Nephron progenitor cell (in vitro differentiated cells): ENCODE measurements around the gene BMP2K.
A peak's percentile ranks its signal among the peaks of the same experiment; 100 is the strongest.

Experiments used
- DNase-seq: peaks from one replicate; pipeline ENCODE4 v3.0.0; 2021
- H3K27ac Mint-ChIP-seq: 2 replicates; pipeline ENCODE4 v1.8.0; 2021; ENCODE audit warnings: mild to moderate bottlenecking, moderate library complexity, mixed read lengths
- H3K27me3 Mint-ChIP-seq: 2 replicates; pipeline ENCODE4 v1.8.0; 2021; ENCODE audit warnings: mild to moderate bottlenecking, low read depth, mixed read lengths; ENCODE audit not compliant: poor library complexity
- H3K36me3 Mint-ChIP-seq: 2 replicates; pipeline ENCODE4 v1.8.0; 2021; ENCODE audit warnings: low read depth, mixed read lengths
- H3K4me1 Mint-ChIP-seq: 2 replicates; pipeline ENCODE4 v1.8.0; 2021; ENCODE audit warnings: mixed read lengths
- H3K4me3 Mint-ChIP-seq: 2 replicates; pipeline ENCODE4 v1.8.0; 2021; ENCODE audit warnings: mild to moderate bottlenecking, moderate library complexity, mixed read lengths
- H3K9me3 Mint-ChIP-seq: 2 replicates; pipeline ENCODE4 v1.8.0; 2021; ENCODE audit warnings: mild to moderate bottlenecking, moderate library complexity, mixed read lengths
- CTCF ChIP-seq: fragments of 200-600 bp; sonication (generic); IDR thresholded peaks from 2 replicates; pipeline ENCODE4 v1.5.0; 2021; ENCODE audit warnings: antibody characterized with exemption

BMP2K gene

GRCh38 chr4:78953231-78953630 lies 177.1 kb downstream of the BMP2K start:
- DNase-seq: no peak
- no peak for TF ChIP-seq CTCF
- H3K27ac Mint-ChIP-seq: no peak overlapping the region
- peaks cover 8% of the 10 kb centered on the region for H3K27me3 Mint-ChIP-seq
- peaks cover under 1% of the 10 kb centered on the region for H3K4me1 Mint-ChIP-seq
- no peaks in the 10 kb centered on the region for H3K9me3 Mint-ChIP-seq
- no peak overlapping the region for H3K4me3 Mint-ChIP-seq
- no peaks in the 10 kb centered on the region for H3K36me3 Mint-ChIP-seq

- Mint-ChIP-seq H3K9me3 (no peaks in the 10 kb centered on the region), H3K36me3 (no peaks in the 10 kb centered on the region), H3K27me3 (peaks cover 8% of the 10 kb centered on the region), H3K27ac (no peak overlapping the region), H3K4me1 (peaks cover 6% of the 10 kb centered on the region), H3K4me3 (no peak overlapping the region)
- DNase-seq: peak; percentile 23
- peak; percentile 56 for TF ChIP-seq CTCF
These were observed 177.9 kb downstream of the BMP2K start for GRCh38 chr4:78953769-78954666.

GRCh38 chr4:78956975-78957374 lies 180.8 kb downstream of the BMP2K start:
- Mint-ChIP-seq H3K36me3 (no peaks in the 10 kb centered on the region), H3K27me3 (no peaks in the 10 kb centered on the region), H3K4me3 (no peak overlapping the region), H3K27ac (no peak overlapping the region), H3K4me1 (peaks cover 13% of the 10 kb centered on the region), H3K9me3 (no peaks in the 10 kb centered on the region)
- no peak for DNase-seq
- TF ChIP-seq CTCF: no peak

- DNase-seq: no peak
- Mint-ChIP-seq H3K9me3 (no peaks in the 10 kb centered on the region), H3K27me3 (no peaks in the 10 kb centered on the region), H3K36me3 (no peaks in the 10 kb centered on the region), H3K4me1 (peaks cover 13% of the 10 kb centered on the region), H3K4me3 (no peak overlapping the region), H3K27ac (no peak overlapping the region)
- TF ChIP-seq CTCF: no peak
These were observed 184.8 kb downstream of the BMP2K start for GRCh38 chr4:78960926-78961325.
